AML-193 (cell line): Measurements from ENCODE around the gene C3orf20.

Experiments used
- DNase-seq, 2 experiments: peaks; one replicate each; lab custom pipeline; 2025; lab: John Stamatoyannopoulos, UW

Gene C3orf20

GRCh38 chr3:14814411-14814871 is 139.5 kb downstream of the C3orf20 start:
- no peak for DNase-seq

GRCh38 chr3:14816359-14816758 is 141.4 kb downstream of the C3orf20 start:
- no peak for DNase-seq

GRCh38 chr3:14818804-14819500 is 144.0 kb downstream of the C3orf20 start, which contains the start of gene FGD5:
Gene FGD5, plus strand, starts transcription at chr3:14818962. Its CDS starts 110 bp downstream, at chr3:14819072.
- DNase-seq: no peak

GRCh38 chr3:14819671-14820070 is 144.7 kb downstream of the C3orf20 start:
- no peak for DNase-seq

GRCh38 chr3:14820156-14820555 is 145.2 kb downstream of the C3orf20 start:
- no peak for DNase-seq

- no peak for DNase-seq
These were observed 146.2 kb downstream of the C3orf20 start for GRCh38 chr3:14821151-14821550.

- DNase-seq: no peak
These were observed 147.2 kb downstream of the C3orf20 start for GRCh38 chr3:14822134-14822533.
